ENCODE results near the gene CDH13.

Gene CDH13

GRCh38 chr16:83599789-83600462, 973.2 kb downstream of the CDH13 start:
- TF ChIP-seq GATA2 (IDR thresholded peaks at IDR 0.05; ENCODE audit: low read depth, low read length) (no peak), GATA3 (IDR thresholded peaks at IDR 0.05; ENCODE audit: low read depth, low read length) (no peak)

- TF ChIP-seq GATA3 (IDR thresholded peaks at IDR 0.05; ENCODE audit: low read depth, low read length) (no peak), GATA2 (IDR thresholded peaks at IDR 0.05; ENCODE audit: low read depth, low read length) (no peak)
Measured at GRCh38 chr16:83602761-83603722, 976.3 kb downstream of the CDH13 start.

- no peak for TF ChIP-seq GATA2 (IDR thresholded peaks at IDR 0.05; ENCODE audit: low read depth, low read length)
- no peak for TF ChIP-seq GATA3 (IDR thresholded peaks at IDR 0.05; ENCODE audit: low read depth, low read length)
Measured at GRCh38 chr16:83603723-83604570, 977.2 kb downstream of the CDH13 start.

GRCh38 chr16:83606486-83607030, 979.8 kb downstream of the CDH13 start:
- TF ChIP-seq GATA3 (IDR thresholded peaks at IDR 0.05; ENCODE audit: low read depth, low read length): no peak
- no peak for TF ChIP-seq GATA2 (IDR thresholded peaks at IDR 0.05; ENCODE audit: low read depth, low read length)

- no peak for TF ChIP-seq GATA2 (IDR thresholded peaks at IDR 0.05; ENCODE audit: low read depth, low read length)
- no peak for TF ChIP-seq GATA3 (IDR thresholded peaks at IDR 0.05; ENCODE audit: low read depth, low read length)
Measured at GRCh38 chr16:83609178-83609577, 982.4 kb downstream of the CDH13 start.

- TF ChIP-seq GATA2 (IDR thresholded peaks at IDR 0.05; ENCODE audit: low read depth, low read length) (no peak), GATA3 (IDR thresholded peaks at IDR 0.05; ENCODE audit: low read depth, low read length) (no peak)
Measured at GRCh38 chr16:83615141-83615952, 988.6 kb downstream of the CDH13 start.

- TF ChIP-seq GATA3 (IDR thresholded peaks at IDR 0.05; ENCODE audit: low read depth, low read length) (no peak), GATA2 (IDR thresholded peaks at IDR 0.05; ENCODE audit: low read depth, low read length) (no peak)
Measured at GRCh38 chr16:83615953-83616350, 989.2 kb downstream of the CDH13 start.

- TF ChIP-seq GATA2 (IDR thresholded peaks at IDR 0.05; ENCODE audit: low read depth, low read length): no peak
- TF ChIP-seq GATA3 (IDR thresholded peaks at IDR 0.05; ENCODE audit: low read depth, low read length): no peak
Measured at GRCh38 chr16:83619381-83620150, 992.8 kb downstream of the CDH13 start.

- no peak for TF ChIP-seq GATA3 (IDR thresholded peaks at IDR 0.05; ENCODE audit: low read depth, low read length)
- no peak for TF ChIP-seq GATA2 (IDR thresholded peaks at IDR 0.05; ENCODE audit: low read depth, low read length)
Measured at GRCh38 chr16:83622010-83622409, 995.2 kb downstream of the CDH13 start.

- TF ChIP-seq GATA3 (IDR thresholded peaks at IDR 0.05; ENCODE audit: low read depth, low read length) (no peak), GATA2 (IDR thresholded peaks at IDR 0.05; ENCODE audit: low read depth, low read length) (no peak)
Measured at GRCh38 chr16:83623091-83623730, 996.4 kb downstream of the CDH13 start.

GRCh38 chr16:83623892-83624291, 997.1 kb downstream of the CDH13 start:
- no peak for TF ChIP-seq GATA2 (IDR thresholded peaks at IDR 0.05; ENCODE audit: low read depth, low read length)
- no peak for TF ChIP-seq GATA3 (IDR thresholded peaks at IDR 0.05; ENCODE audit: low read depth, low read length)

All from SH-SY5Y (cell line).